HG02981 (cell line): ENCODE measurements around the gene ADAMTS5.

Source experiments
- ATAC-seq: cut with Tn5 transposase; IDR thresholded peaks from one replicate; pipeline ENCODE4 v1.9.1; 2021; ENCODE audit warnings: mild to moderate bottlenecking, moderate library complexity; ENCODE audit not compliant: unreplicated experiment

Gene ADAMTS5

GRCh38 chr21:26967062-26967913 is at the start of gene ADAMTS5:
TSS of gene ADAMTS5 (minus strand) at chr21:26967088. CDS start at chr21:26966391, 697 bp downstream.
- no peak for ATAC-seq

DNA sequence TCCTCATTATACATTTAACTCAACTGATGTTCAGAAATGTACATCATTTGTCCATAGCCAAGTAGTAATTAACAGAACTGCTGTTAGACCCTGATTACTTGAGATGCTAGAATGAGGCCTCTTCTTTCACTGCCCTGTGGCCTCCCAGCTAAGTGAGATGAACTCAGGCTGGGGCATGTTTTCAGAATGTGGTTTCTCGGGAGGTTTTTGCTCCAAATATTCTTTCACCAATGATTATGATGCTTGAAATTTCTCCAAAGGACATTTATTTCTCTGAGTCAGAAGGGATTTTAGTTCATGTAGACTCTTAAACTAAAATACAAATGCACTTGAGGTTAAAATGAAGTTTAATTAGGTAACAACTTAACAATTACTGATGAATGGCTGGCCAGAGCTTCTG is 34.6 kb upstream of the ADAMTS5 start:
- ATAC-seq: no peak

- no peak for ATAC-seq
These were observed 16.7 kb upstream of the ADAMTS5 start for GRCh38 chr21:26983576-26983975.

DNA sequence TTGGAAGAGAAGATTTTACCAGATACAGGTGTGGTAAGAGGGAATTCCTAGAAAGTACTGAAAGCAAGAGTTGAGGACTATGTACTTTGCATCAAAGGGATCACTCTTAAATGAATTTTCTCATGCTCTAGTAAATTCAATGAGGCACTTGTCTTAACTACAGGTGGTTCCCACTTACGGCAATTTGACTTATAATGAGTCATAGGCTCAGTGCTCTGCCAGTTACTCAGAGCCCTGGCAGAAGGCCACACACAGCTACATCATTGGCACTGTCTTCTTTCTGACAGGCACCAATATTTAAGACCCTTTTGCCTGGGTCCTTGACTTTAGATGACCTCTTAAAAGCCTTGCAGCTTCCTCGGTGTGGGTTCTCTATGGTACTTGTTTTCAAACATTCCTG is 15.9 kb upstream of the ADAMTS5 start:
- ATAC-seq: no peak

DNA sequence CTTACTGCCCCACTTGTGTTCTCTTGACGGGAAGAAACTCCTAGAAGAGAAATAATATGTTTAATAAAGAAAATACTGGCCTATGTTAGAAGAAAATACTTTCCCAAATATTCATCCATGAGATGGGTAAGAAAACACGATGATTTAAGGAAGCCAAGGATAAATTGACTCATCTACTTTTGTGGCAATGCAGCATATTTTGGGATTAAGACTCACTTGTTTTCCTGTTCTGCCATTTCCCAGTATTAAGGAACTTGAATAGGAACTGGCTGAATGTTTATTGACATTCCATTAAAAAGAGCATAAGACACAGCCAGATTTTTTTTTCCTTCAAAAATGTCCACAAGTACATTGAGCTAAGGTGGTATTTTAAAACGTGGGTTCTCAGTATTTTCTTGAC is 10.9 kb upstream of the ADAMTS5 start:
- no peak for ATAC-seq

GRCh38 chr21:26973226-26973625 is 6.3 kb upstream of the ADAMTS5 start:
- no peak for ATAC-seq

- no peak for ATAC-seq
These were observed 5.3 kb upstream of the ADAMTS5 start for GRCh38 chr21:26972192-26972591.

DNA sequence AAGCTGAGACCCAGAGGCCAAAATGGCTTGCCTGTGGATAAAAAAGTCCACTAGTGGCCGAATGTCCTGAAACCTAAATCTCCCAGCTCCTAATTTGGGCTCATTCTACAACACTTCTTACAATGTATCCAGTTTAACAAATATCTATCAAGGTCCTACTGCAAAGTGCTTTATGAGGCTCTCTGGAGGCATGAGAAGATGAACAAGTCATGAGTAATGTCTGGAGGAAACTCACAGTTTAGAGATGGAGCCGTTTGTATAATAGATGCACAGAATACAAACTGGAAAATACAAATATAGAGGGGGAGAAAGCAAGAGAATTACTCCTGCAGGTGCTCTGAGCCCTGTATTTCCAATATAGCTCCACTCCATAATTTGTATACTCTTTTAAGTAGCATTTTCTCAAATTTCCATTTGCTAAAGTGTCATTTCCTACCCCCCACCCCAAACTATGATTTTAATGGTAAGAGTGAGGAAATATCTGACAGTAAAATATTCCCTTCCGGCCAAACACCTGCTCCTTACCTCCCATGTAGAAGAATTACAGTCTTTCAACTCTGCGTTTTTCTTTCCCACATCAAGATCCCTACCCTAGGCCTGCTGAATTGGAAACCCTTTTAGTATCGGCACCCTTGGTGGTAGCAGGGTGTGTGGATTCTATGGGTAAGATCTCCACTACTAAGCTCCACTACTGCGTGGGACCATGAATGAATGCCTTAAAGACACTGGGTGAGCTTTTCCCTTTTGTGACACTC is 3.3 kb upstream of the ADAMTS5 start:
- no peak for ATAC-seq

GRCh38 chr21:26966649-26967061 is 233 bp downstream of the ADAMTS5 start:
- no peak for ATAC-seq

- ATAC-seq: no peak
These were observed 844 bp downstream of the ADAMTS5 start for GRCh38 chr21:26965907-26966581.

DNA sequence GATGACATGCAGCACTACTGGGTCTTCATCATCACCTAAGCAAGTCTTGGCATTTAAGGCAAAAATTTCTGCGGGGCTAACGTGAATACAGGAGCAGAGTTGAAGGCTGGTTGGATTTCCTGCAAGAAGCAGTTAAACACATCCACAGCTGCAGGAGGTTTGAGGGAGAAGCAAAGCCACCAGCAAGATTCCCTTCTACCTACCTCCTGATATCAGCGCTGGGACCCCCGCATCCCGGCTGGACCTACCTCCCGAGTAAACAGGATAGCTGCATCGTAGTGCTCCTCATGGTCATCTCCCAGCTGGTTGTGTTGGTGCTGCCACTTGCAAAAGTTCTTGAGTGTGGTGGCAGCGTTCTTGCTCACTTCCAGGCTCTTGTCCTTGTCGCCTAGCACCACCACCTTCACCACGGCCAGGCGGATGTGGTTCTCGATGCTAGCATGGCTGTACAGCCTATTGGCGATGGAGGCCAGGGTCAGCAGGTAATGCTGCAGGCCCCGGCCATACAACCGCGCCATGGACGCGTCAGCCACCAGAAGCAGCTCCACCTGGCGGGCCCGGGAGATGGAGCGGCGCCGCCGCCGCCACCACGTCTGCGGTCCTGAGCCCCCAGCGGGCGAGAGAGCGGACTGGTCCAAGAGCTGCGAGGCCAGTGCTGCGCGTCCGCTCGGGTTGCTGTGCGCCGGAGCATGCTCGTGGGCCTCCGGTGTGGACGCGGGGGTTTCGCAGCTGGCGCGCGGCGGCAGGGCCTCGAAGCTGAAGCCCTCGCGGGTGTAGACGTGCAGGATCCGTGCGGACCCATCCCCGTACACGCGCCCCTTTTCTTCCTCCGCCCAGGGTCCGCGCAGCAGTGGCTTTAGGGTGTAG is 1.6 kb downstream of the ADAMTS5 start:
- ATAC-seq: no peak

- no peak for ATAC-seq
These were observed 2.6 kb downstream of the ADAMTS5 start for GRCh38 chr21:26964170-26964778.

DNA sequence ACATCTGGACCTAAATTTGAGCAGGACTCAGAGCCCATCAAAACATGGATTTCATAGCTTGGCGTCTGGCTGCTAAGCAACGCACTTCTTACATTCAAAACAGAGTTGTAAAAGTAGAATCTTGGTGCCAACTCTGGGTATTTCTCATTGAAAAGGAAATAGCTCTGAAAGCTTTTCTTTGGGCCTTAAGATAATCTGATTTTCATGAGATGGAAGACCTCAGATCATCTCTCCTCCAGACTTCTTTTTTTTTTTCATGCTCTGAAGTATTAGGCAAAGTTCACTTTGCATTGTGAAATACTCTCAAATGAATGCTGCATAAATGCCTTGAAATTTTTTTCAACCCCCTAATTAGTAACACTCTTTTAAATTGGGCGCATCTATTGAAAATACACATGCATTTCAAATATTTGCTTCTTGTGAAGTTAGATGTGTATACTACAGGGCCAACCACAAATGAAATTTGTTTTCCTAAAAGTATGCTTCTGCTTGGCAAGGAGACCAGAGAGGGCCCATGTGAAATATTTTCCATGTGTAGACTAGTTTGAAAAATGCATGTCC is 4.2 kb downstream of the ADAMTS5 start:
- ATAC-seq: no peak

- ATAC-seq: no peak
These were observed 5.2 kb downstream of the ADAMTS5 start for GRCh38 chr21:26961698-26962097.

DNA sequence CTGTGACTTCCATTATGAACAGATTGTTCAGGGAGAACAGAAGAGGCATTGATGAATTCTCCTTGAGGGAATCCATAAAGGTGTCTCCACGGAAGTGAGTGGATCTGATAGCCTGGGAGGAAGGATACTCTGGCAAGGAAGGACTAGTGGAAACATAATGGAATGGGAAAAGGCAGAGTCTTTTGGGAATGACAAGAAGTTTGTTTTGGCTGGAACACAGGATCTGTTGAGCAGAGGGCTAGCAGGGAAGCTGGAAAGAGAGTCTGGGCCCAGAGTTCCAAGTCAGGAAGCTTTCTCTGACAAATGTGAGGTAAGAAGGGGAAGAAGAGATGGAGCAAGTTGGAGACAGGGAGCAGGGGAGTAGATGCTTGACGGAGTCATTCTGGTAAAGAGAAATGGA is 8.1 kb downstream of the ADAMTS5 start:
- no peak for ATAC-seq

- no peak for ATAC-seq
These were observed 10.1 kb downstream of the ADAMTS5 start for GRCh38 chr21:26956813-26957212.

GRCh38 chr21:26956216-26956615 is 10.7 kb downstream of the ADAMTS5 start:
- ATAC-seq: no peak

GRCh38 chr21:26954662-26955121 is 12.2 kb downstream of the ADAMTS5 start:
- ATAC-seq: no peak

GRCh38 chr21:26952374-26953066 is 14.4 kb downstream of the ADAMTS5 start:
- no peak for ATAC-seq
